ENCODE measurements around the gene TMEM108.

DNA sequence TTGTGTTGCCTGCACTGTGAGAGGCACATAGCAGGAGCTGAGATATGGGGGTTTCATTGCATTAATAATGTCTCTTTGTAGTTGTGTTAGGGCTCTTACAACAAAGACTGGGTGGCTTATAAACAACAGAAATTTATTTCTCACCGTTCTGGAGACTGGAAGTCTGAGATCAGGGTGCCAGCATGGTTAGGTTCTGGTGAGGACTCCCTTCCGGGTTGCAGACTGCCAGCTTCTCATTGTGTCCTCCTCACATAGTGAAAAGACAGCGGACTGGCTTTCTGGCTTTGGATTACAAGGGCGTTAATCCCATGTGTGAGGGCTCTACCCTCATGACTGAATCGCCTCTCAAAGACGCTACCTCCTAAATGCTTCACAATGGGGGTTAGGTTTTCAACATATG is 20.6 kb downstream of the TMEM108 start:
- TF ChIP-seq, protein P1, sequence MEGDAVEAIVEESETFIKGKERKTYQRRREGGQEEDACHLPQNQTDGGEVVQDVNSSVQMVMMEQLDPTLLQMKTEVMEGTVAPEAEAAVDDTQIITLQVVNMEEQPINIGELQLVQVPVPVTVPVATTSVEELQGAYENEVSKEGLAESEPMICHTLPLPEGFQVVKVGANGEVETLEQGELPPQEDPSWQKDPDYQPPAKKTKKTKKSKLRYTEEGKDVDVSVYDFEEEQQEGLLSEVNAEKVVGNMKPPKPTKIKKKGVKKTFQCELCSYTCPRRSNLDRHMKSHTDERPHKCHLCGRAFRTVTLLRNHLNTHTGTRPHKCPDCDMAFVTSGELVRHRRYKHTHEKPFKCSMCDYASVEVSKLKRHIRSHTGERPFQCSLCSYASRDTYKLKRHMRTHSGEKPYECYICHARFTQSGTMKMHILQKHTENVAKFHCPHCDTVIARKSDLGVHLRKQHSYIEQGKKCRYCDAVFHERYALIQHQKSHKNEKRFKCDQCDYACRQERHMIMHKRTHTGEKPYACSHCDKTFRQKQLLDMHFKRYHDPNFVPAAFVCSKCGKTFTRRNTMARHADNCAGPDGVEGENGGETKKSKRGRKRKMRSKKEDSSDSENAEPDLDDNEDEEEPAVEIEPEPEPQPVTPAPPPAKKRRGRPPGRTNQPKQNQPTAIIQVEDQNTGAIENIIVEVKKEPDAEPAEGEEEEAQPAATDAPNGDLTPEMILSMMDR (IDR thresholded peaks at IDR 0.05), result no peak
- no peak for TF ChIP-seq POLR2A (IDR thresholded peaks at IDR 0.05)

Data from suprapubic skin (tissue), 3 donors.